Gastrocnemius medialis (tissue), 4 donors: Measurements from ENCODE around the gene ANKRD18A. TPM values are rescaled to one million over a fixed set of nuclear protein-coding genes. Genes with fewer than 3 reads are reported as not detected.

Source experiments
- total RNA-seq, 4 donors: library from RNA; depleted of rRNA; stranded (reverse); fragments of >200 nt; gene quantifications; one replicate each; pipeline versions ENCODE4 v1.1.0 to v1.2.3, GENCODE V29; 2016

The ANKRD18A gene
- total RNA-seq, 4 donors from 2014 or later, result not detected

Other genes starting within 250 kb of the ANKRD18A start
- 10 to 100 TPM; 21.0 to 50.9 (median 36.0) TPM for gene ALDH1B1, start 227.9 kb downstream of the ANKRD18A start, total RNA-seq
- gene IGFBPL1, start 196.1 kb downstream of the ANKRD18A start, total RNA-seq, result not detected
- not detected for gene FAM240B, start 99.5 kb upstream of the ANKRD18A start, total RNA-seq